ENCODE measurements around the gene CEP41.

Gene CEP41

DNA sequence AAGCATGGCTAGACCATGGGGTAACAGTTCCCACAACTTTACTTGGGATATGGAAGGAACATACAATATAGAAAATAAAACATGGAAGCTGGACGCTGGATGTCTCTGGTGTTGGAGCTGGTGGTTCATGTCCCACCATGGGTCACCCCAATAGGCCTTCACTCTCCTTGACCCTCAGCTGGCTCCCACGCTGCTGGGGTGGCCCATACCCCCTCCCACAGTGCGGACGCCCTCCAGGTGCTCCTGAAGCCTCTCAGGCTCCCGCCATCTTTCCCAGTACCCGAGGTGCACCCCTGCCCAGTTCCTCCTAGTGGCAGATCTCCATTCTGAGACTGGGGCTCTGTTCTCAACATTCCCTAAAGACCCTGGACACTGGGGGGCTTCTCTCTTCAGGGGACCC is 66.3 kb downstream of the CEP41 start:
- Histone ChIP-seq H2BK5ac (ENCODE audit: low read depth, low read length, poor library complexity, severe bottlenecking) (peak overlapping the region; percentile 100), H3K4me3 (ENCODE audit: insufficient read depth in 1 of 2, low read depth in 1 of 2, low read length in 2 of 2) (no peak overlapping the region), H3K4me1 (ENCODE audit: control insufficient read depth, insufficient read depth, low read depth, low read length) (peaks cover 30% of the 10 kb centered on the region), H2BK120ac (ENCODE audit: low read depth, low read length) (peak overlapping the region; percentile 97), H3K9me3 (ENCODE audit: control insufficient read depth, low read length) (no peaks in the 10 kb centered on the region), H3K14ac (ENCODE audit: low read length in 2 of 2) (peak overlapping the region in 1 of 2 experiments; percentile 87), H3K23ac (ENCODE audit: low read length in 2 of 2) (no peak overlapping the region), H3K9ac (ENCODE audit: low read length) (no peak overlapping the region), H4K91ac (ENCODE audit: low read length) (peak overlapping the region; percentile 98), H2AK5ac (ENCODE audit: low read length, severe bottlenecking) (peak overlapping the region; percentile 98), H3K79me1 (replicated peaks; ENCODE audit: low read length, poor library complexity, severe bottlenecking) (no peaks in the 10 kb centered on the region), H3K27me3 (ENCODE audit: control insufficient read depth in 1 of 2, insufficient read depth in 1 of 2, low read length in 2 of 2) (no peaks in the 10 kb centered on the region), H3K27ac (ENCODE audit: low read length, poor library complexity, severe bottlenecking) (peak overlapping the region; percentile 100), H3K36me3 (ENCODE audit: control insufficient read depth in 1 of 2, insufficient read depth in 2 of 2, low read depth in 1 of 2, low read length in 2 of 2) (no peaks in the 10 kb centered on the region), H3K4ac (ENCODE audit: low read depth in 1 of 2, low read length in 2 of 2) (peak overlapping the region; percentile 96 to 99), H2AFZ (ENCODE audit: low read depth, low read length) (no peak overlapping the region), H2BK15ac (ENCODE audit: low read depth, poor library complexity, severe bottlenecking) (peak overlapping the region; percentile 82), H3K4me2 (ENCODE audit: low read length, poor library complexity, severe bottlenecking) (no peak overlapping the region), H3K18ac (ENCODE audit: low read depth in 1 of 2, low read length in 2 of 2) (peak overlapping the region; percentile 95 to 98), H4K8ac (ENCODE audit: low read length) (peak overlapping the region; percentile 98), H2BK12ac (ENCODE audit: low read length in 2 of 2) (peak overlapping the region; percentile 100)
- no peak for DNase-seq
- WGBS: 94% methylated on average over 6 of the region's 6 CpGs

DNA sequence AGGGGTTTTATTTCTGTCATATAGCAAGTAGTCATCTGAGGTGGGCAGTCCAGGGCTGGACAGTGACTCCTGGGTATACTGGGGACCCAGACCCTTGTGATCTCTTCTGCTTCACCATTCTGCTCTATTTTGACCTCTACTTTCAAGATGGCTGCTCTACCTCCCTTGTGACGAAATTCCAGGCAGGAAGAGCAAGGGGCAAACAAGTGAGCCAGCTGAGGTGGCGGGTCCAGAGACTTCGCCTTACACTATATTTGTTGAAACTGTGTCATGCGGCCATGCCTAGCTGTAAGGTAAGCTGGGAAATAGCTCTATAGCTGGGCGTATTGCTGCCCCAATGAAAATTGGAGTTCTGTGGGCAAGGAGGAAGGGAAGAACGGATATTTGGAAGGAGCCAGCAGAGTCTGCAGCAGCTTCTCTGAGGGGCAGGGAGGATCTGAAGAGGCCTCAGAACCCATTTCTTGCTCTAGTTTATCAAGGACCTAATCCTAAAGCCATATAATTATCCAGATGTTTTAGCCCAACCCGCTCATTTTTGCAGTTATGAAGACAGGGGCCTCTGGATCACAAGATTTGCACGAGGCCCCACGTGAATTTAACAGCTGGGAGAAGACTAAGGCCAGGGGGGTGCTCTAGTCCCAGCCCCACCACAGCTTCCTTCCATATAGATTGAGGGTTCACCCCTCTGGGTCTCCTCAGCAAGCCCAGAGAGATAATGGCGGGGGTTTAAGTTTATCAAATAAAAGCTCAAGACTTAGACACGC is 68.2 kb downstream of the CEP41 start:
- H3K27me3 ChIP-seq (ENCODE audit: control insufficient read depth in 1 of 2, insufficient read depth in 1 of 2, low read length in 2 of 2): no peaks in the 10 kb centered on the region
- H2BK12ac ChIP-seq (ENCODE audit: low read length in 2 of 2): peak overlapping the region; percentile 99
- H2AK5ac ChIP-seq (ENCODE audit: low read length, severe bottlenecking): peak overlapping the region; percentile 99
- peaks cover 46% of the 10 kb centered on the region for H3K4me1 ChIP-seq (ENCODE audit: control insufficient read depth, insufficient read depth, low read depth, low read length)
- H3K9me3 ChIP-seq (ENCODE audit: control insufficient read depth, low read length): no peaks in the 10 kb centered on the region
- 55% methylated on average over 11 of the region's 11 CpGs for WGBS
- H3K4ac ChIP-seq (ENCODE audit: low read depth in 1 of 2, low read length in 2 of 2): peak overlapping the region; percentile 98 to 99
- peak overlapping the region in 1 of 2 experiments; percentile 66 for H3K23ac ChIP-seq (ENCODE audit: low read length in 2 of 2)
- no peak overlapping the region for H3K4me3 ChIP-seq (ENCODE audit: insufficient read depth in 1 of 2, low read depth in 1 of 2, low read length in 2 of 2)
- no peak overlapping the region for H3K4me2 ChIP-seq (ENCODE audit: low read length, poor library complexity, severe bottlenecking)
- peak overlapping the region; percentile 37 for H2AFZ ChIP-seq (ENCODE audit: low read depth, low read length)
- peak overlapping the region; percentile 96 for H2BK15ac ChIP-seq (ENCODE audit: low read depth, poor library complexity, severe bottlenecking)
- H3K9ac ChIP-seq (ENCODE audit: low read length): peak overlapping the region; percentile 89
- H3K27ac ChIP-seq (ENCODE audit: low read length, poor library complexity, severe bottlenecking): peak overlapping the region; percentile 100
- H4K8ac ChIP-seq (ENCODE audit: low read length): peak overlapping the region; percentile 95
- H3K36me3 ChIP-seq (ENCODE audit: control insufficient read depth in 1 of 2, insufficient read depth in 2 of 2, low read depth in 1 of 2, low read length in 2 of 2): no peaks in the 10 kb centered on the region
- peak overlapping the region; percentile 6 to 90 for H3K14ac ChIP-seq (ENCODE audit: low read length in 2 of 2)
- peak overlapping the region; percentile 98 for H4K91ac ChIP-seq (ENCODE audit: low read length)
- peak overlapping the region; percentile 99 for H2BK5ac ChIP-seq (ENCODE audit: low read depth, low read length, poor library complexity, severe bottlenecking)
- peak overlapping the region; percentile 98 to 99 for H3K18ac ChIP-seq (ENCODE audit: low read depth in 1 of 2, low read length in 2 of 2)
- no peaks in the 10 kb centered on the region for H3K79me1 ChIP-seq (replicated peaks; ENCODE audit: low read length, poor library complexity, severe bottlenecking)
- DNase-seq: no peak
- H2BK120ac ChIP-seq (ENCODE audit: low read depth, low read length): peak overlapping the region; percentile 99

DNA sequence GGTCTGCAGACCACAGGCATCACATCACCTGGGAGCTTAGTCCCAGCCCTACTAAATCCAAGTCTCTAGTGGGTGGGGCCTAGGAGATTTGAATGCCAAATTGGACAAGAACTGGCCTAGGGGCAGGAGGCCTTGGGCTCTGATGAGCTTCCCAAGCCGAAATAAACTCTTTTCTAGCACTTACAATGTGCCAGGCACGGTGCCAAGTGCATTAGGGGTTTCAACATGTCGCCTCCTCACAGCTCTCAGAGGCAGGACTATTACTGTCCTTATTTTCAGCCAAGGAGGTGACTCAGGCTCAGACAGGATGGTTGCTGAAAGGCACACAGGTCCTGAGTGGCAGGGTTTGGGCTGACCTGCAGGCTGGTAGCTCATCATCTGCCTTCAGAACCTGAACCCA is 69.8 kb downstream of the CEP41 start:
- Histone ChIP-seq H2BK120ac (ENCODE audit: low read depth, low read length) (peak overlapping the region; percentile 98), H3K18ac (ENCODE audit: low read depth in 1 of 2, low read length in 2 of 2) (peak overlapping the region; percentile 88 to 94), H3K36me3 (ENCODE audit: control insufficient read depth in 1 of 2, insufficient read depth in 2 of 2, low read depth in 1 of 2, low read length in 2 of 2) (no peaks in the 10 kb centered on the region), H4K8ac (ENCODE audit: low read length) (peak overlapping the region; percentile 98), H2AFZ (ENCODE audit: low read depth, low read length) (no peak overlapping the region), H3K4me2 (ENCODE audit: low read length, poor library complexity, severe bottlenecking) (no peak overlapping the region), H2BK15ac (ENCODE audit: low read depth, poor library complexity, severe bottlenecking) (peak overlapping the region; percentile 99), H2BK12ac (ENCODE audit: low read length in 2 of 2) (peak overlapping the region; percentile 99 to 100), H2BK5ac (ENCODE audit: low read depth, low read length, poor library complexity, severe bottlenecking) (peak overlapping the region; percentile 19), H3K14ac (ENCODE audit: low read length in 2 of 2) (peak overlapping the region in 1 of 2 experiments; percentile 35), H3K27ac (ENCODE audit: low read length, poor library complexity, severe bottlenecking) (no peak overlapping the region), H3K4me1 (ENCODE audit: control insufficient read depth, insufficient read depth, low read depth, low read length) (peaks cover 53% of the 10 kb centered on the region), H3K79me1 (replicated peaks; ENCODE audit: low read length, poor library complexity, severe bottlenecking) (no peaks in the 10 kb centered on the region), H3K4ac (ENCODE audit: low read depth in 1 of 2, low read length in 2 of 2) (peak overlapping the region; percentile 55 to 97), H2AK5ac (ENCODE audit: low read length, severe bottlenecking) (peak overlapping the region; percentile 98), H3K4me3 (ENCODE audit: insufficient read depth in 1 of 2, low read depth in 1 of 2, low read length in 2 of 2) (no peak overlapping the region), H3K9me3 (ENCODE audit: control insufficient read depth, low read length) (no peaks in the 10 kb centered on the region), H3K27me3 (ENCODE audit: control insufficient read depth in 1 of 2, insufficient read depth in 1 of 2, low read length in 2 of 2) (no peaks in the 10 kb centered on the region), H3K9ac (ENCODE audit: low read length) (no peak overlapping the region), H4K91ac (ENCODE audit: low read length) (peak overlapping the region; percentile 99), H3K23ac (ENCODE audit: low read length in 2 of 2) (peak overlapping the region in 1 of 2 experiments; percentile 2)
- peak; percentile 56 for DNase-seq
- WGBS: 83% methylated on average over 3 of the region's 3 CpGs

DNA sequence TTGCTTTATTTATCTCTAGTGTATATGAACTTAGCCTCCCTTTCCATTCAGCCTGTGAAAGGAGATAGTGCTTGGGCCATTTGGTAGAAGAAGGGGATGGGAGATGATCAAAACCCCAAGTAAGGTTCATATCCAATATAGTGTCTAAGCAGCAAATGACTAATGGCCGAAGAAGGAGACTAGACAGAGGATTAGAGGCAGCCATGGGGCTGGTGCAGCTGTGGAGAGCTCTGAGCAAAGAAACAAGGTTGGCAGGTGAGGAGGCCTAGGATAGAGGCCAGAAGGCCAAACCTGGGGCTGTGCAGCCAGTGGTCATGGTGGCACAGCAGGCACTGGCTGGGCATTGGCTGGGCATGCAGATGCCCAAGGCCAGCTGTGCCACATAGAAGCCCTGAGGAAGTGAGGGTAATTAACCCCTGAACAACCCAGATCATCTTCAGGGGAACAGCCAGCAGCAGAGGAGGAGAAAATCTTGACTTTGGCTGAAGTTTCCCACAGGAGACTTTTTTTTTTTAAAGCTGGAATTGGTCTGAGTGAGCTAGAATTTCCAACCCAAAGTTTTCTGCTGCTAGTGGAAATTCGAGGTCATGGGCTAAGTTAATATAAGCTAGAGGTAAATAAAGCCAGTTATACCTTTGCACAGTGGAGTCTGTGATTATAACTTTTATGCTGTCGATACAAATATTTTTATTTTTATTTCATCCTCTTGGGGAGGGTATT is 70.8 kb downstream of the CEP41 start:
- peak; percentile 67 for DNase-seq
- Histone ChIP-seq H4K91ac (ENCODE audit: low read length) (peak overlapping the region; percentile 99), H3K4me2 (ENCODE audit: low read length, poor library complexity, severe bottlenecking) (no peak overlapping the region), H3K4me3 (ENCODE audit: insufficient read depth in 1 of 2, low read depth in 1 of 2, low read length in 2 of 2) (peak overlapping the region in 1 of 2 experiments; percentile 19), H3K9ac (ENCODE audit: low read length) (peak overlapping the region; percentile 16), H3K79me1 (replicated peaks; ENCODE audit: low read length, poor library complexity, severe bottlenecking) (no peaks in the 10 kb centered on the region), H2BK15ac (ENCODE audit: low read depth, poor library complexity, severe bottlenecking) (peak overlapping the region; percentile 35), H2BK120ac (ENCODE audit: low read depth, low read length) (peak overlapping the region; percentile 78), H2AFZ (ENCODE audit: low read depth, low read length) (no peak overlapping the region), H3K27ac (ENCODE audit: low read length, poor library complexity, severe bottlenecking) (peak overlapping the region; percentile 82), H3K36me3 (ENCODE audit: control insufficient read depth in 1 of 2, insufficient read depth in 2 of 2, low read depth in 1 of 2, low read length in 2 of 2) (no peaks in the 10 kb centered on the region), H3K23ac (ENCODE audit: low read length in 2 of 2) (peak overlapping the region in 1 of 2 experiments; percentile 86), H3K4me1 (ENCODE audit: control insufficient read depth, insufficient read depth, low read depth, low read length) (peaks cover 59% of the 10 kb centered on the region), H3K9me3 (ENCODE audit: control insufficient read depth, low read length) (no peaks in the 10 kb centered on the region), H3K4ac (ENCODE audit: low read depth in 1 of 2, low read length in 2 of 2) (peak overlapping the region; percentile 97 to 99), H3K18ac (ENCODE audit: low read depth in 1 of 2, low read length in 2 of 2) (peak overlapping the region; percentile 93 to 96), H3K14ac (ENCODE audit: low read length in 2 of 2) (peak overlapping the region in 1 of 2 experiments; percentile 94), H2BK5ac (ENCODE audit: low read depth, low read length, poor library complexity, severe bottlenecking) (peak overlapping the region; percentile 47), H3K27me3 (ENCODE audit: control insufficient read depth in 1 of 2, insufficient read depth in 1 of 2, low read length in 2 of 2) (no peaks in the 10 kb centered on the region), H2AK5ac (ENCODE audit: low read length, severe bottlenecking) (peak overlapping the region; percentile 50), H4K8ac (ENCODE audit: low read length) (peak overlapping the region; percentile 95), H2BK12ac (ENCODE audit: low read length in 2 of 2) (peak overlapping the region; percentile 98 to 100)
- 92% methylated on average over 2 of the region's 3 CpGs for WGBS

Measured in mesenchymal stem cell (in vitro differentiated cells and primary cell).